ENCODE data around the gene HPCAL4.

- TF ChIP-seq, protein P1, sequence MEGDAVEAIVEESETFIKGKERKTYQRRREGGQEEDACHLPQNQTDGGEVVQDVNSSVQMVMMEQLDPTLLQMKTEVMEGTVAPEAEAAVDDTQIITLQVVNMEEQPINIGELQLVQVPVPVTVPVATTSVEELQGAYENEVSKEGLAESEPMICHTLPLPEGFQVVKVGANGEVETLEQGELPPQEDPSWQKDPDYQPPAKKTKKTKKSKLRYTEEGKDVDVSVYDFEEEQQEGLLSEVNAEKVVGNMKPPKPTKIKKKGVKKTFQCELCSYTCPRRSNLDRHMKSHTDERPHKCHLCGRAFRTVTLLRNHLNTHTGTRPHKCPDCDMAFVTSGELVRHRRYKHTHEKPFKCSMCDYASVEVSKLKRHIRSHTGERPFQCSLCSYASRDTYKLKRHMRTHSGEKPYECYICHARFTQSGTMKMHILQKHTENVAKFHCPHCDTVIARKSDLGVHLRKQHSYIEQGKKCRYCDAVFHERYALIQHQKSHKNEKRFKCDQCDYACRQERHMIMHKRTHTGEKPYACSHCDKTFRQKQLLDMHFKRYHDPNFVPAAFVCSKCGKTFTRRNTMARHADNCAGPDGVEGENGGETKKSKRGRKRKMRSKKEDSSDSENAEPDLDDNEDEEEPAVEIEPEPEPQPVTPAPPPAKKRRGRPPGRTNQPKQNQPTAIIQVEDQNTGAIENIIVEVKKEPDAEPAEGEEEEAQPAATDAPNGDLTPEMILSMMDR (IDR thresholded peaks at IDR 0.05): no peak
- TF ChIP-seq POLR2A (IDR thresholded peaks at IDR 0.05): no peak
- TF ChIP-seq POLR2AphosphoS5 (IDR thresholded peaks at IDR 0.05): no peak
Measured at GRCh38 chr1:39695016-39695415, 3.8 kb upstream of the HPCAL4 start.

All from gastroesophageal sphincter (tissue), 3 donors.